Uterus (tissue), 2 donors: ENCODE data around the gene HMGXB3.

Source experiments
- CTCF ChIP-seq, 4 experiments: fragments of 200-600 bp in 2 of 4; fragments of 450-650 bp in 2 of 4; sonication (generic) in 2 of 4; IDR thresholded peaks; one replicate each; pipeline ENCODE4 v1.5.1; 2016 to 2019; ENCODE audit warnings: antibody characterized with exemption in 4 of 4, mild to moderate bottlenecking in 2 of 4, moderate library complexity in 1 of 4
- POLR2A ChIP-seq, 2 donors: fragments of 450-650 bp; IDR thresholded peaks; one replicate each; pipeline ENCODE4 v1.6.1; 2016; ENCODE audit warnings: antibody characterized with exemption in 2 of 2, mild to moderate bottlenecking in 1 of 2, moderate library complexity in 1 of 2

GRCh38 chr5:149998281-149998680 lies 2.3 kb upstream of the HMGXB3 start:
- TF ChIP-seq CTCF (IDR thresholded peaks at IDR 0.05) (no peak), POLR2A (IDR thresholded peaks at IDR 0.05) (no peak)
